GM19023 (cell line): ENCODE data around the gene CFL2.

Source experiments
- ATAC-seq: cut with Tn5 transposase; IDR thresholded peaks from one replicate; pipeline ENCODE4 v1.9.1; 2021; ENCODE audit warnings: mild to moderate bottlenecking, moderate library complexity; ENCODE audit not compliant: unreplicated experiment

The CFL2 gene

GRCh38 chr14:34678306-34678705 is 36.1 kb downstream of the CFL2 start:
- ATAC-seq, result no peak

GRCh38 chr14:34676516-34677211 is 37.7 kb downstream of the CFL2 start:
- ATAC-seq, result no peak

GRCh38 chr14:34673702-34674101 is 40.7 kb downstream of the CFL2 start:
- ATAC-seq, result no peak

- no peak for ATAC-seq
Measured at GRCh38 chr14:34671716-34672115, 42.7 kb downstream of the CFL2 start.

GRCh38 chr14:34668111-34668510 is 46.3 kb downstream of the CFL2 start:
- ATAC-seq, result no peak

GRCh38 chr14:34667007-34667406 is 47.4 kb downstream of the CFL2 start:
- no peak for ATAC-seq

- ATAC-seq, result no peak
Measured at GRCh38 chr14:34665785-34666435, 48.5 kb downstream of the CFL2 start.

GRCh38 chr14:34662561-34663088 is 51.8 kb downstream of the CFL2 start:
- no peak for ATAC-seq

GRCh38 chr14:34660796-34661195 is 53.6 kb downstream of the CFL2 start:
- no peak for ATAC-seq
